ENCODE results near the gene RYR1.

DNA sequence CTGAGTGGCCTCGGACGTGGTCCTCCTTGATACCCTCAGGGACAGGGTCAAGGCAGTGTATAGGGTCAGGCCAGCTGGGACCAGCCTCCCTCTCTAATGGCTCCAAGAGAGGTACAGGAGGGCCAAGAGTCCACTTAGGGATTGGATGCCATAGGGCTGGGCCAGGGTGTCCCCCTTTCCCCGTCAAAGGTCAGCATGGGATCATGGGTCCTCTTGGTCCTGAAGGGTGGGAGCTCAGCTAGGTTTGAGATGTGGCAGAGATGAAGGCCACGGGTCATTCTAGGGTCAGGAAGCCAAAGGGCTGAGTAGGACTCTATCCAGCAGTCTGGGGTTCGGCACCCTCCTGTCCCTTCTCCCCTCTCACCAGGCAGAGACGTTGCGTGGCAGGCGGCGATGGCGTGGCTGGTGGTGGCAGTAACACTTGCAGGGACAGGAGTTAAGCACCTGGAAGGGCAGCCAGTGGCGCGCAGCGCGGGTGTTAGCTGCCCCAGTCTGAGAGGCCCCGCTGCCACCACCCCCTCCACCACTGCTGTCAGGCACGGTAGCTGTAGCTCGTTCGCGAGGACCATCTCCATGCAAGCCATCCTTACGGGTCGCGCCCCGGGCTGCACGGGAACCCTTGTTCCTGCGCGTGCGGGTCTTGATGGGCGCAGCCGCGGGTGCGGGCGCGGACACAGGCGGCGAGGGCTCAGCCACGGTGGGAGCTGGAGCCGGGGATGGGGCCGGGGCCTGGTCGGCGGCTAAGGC lies 48.3 kb upstream of the RYR1 start:
- TF ChIP-seq, protein P1, sequence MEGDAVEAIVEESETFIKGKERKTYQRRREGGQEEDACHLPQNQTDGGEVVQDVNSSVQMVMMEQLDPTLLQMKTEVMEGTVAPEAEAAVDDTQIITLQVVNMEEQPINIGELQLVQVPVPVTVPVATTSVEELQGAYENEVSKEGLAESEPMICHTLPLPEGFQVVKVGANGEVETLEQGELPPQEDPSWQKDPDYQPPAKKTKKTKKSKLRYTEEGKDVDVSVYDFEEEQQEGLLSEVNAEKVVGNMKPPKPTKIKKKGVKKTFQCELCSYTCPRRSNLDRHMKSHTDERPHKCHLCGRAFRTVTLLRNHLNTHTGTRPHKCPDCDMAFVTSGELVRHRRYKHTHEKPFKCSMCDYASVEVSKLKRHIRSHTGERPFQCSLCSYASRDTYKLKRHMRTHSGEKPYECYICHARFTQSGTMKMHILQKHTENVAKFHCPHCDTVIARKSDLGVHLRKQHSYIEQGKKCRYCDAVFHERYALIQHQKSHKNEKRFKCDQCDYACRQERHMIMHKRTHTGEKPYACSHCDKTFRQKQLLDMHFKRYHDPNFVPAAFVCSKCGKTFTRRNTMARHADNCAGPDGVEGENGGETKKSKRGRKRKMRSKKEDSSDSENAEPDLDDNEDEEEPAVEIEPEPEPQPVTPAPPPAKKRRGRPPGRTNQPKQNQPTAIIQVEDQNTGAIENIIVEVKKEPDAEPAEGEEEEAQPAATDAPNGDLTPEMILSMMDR (IDR thresholded peaks at IDR 0.05): no peak
- no peak for TF ChIP-seq POLR2A (IDR thresholded peaks at IDR 0.05)
